CD4-positive, alpha-beta T cell (primary cell): ENCODE measurements around the gene BTRC. TPM values are rescaled to one million over a fixed set of nuclear protein-coding genes. Genes with fewer than 3 reads are reported as not detected.

ENCODE experiments used
- ATAC-seq: fragments of 200-7000 bp; cut with Tn5 transposase; one replicate; pipeline ENCODE4 v1.10.0; 2022; ENCODE audit warnings: mild to moderate bottlenecking; ENCODE audit not compliant: poor library complexity
- CTCF ChIA-PET: fragments of 350-600 bp; sonication (Branson Sonifier 250); formaldehyde crosslinking; loops from one replicate; lab custom pipeline; 2021; ENCODE audit warnings: antibody characterized with exemption, inconsistent platforms; lab: Charles Lee
- POLR2A ChIA-PET: fragments of 350-600 bp; sonication (Branson Sonifier 250); formaldehyde crosslinking; loops from one replicate; lab custom pipeline; 2021; ENCODE audit warnings: antibody characterized with exemption, inconsistent platforms; lab: Charles Lee
- DNase-seq, 14 experiments: peaks; one replicate each; pipeline ENCODE4 v3.0.0-alpha.2; 2013 to 2020; ENCODE audit warnings: mixed read lengths in 2 of 14
- H3K27ac ChIP-seq, 2 donors: one replicate each; pipeline versions ENCODE4 v1.5.1 to v1.7.0; 2013; ENCODE audit warnings: low read length in 2 of 2, low read depth in 1 of 2, mild to moderate bottlenecking in 1 of 2
- H3K27me3 ChIP-seq, 2 experiments: 1 replicate in 1 of 2; 2 replicates in 1 of 2; pipeline versions ENCODE4 v1.6.1 to v1.7.0; 2013; ENCODE audit warnings: low read length in 2 of 2, control low read depth in 1 of 2, mild to moderate bottlenecking in 1 of 2, moderate library complexity in 1 of 2; ENCODE audit not compliant: insufficient read depth in 2 of 2, control insufficient read depth in 1 of 2
- H3K36me3 ChIP-seq: one replicate; pipeline ENCODE4 v1.6.1; 2013; ENCODE audit warnings: low read length, control low read depth; ENCODE audit not compliant: insufficient read depth
- H3K4me1 ChIP-seq: one replicate; pipeline ENCODE4 v1.6.1; 2013; ENCODE audit warnings: low read length, control low read depth; ENCODE audit not compliant: insufficient read depth
- H3K4me3 ChIP-seq: one replicate; pipeline ENCODE4 v1.5.1; 2013; ENCODE audit warnings: mild to moderate bottlenecking, low read length, moderate library complexity
- H3K9me3 ChIP-seq, 2 experiments: 1 replicate in 1 of 2; 2 replicates in 1 of 2; pipeline versions ENCODE4 v1.6.1 to v1.7.0; 2013; ENCODE audit warnings: low read length in 2 of 2, mild to moderate bottlenecking in 2 of 2, control low read depth in 1 of 2, moderate library complexity in 1 of 2; ENCODE audit not compliant: control insufficient read depth in 1 of 2, insufficient read depth in 1 of 2
- H3K27ac Mint-ChIP-seq: one replicate; pipeline ENCODE4 v1.8.0; 2020; ENCODE audit warnings: mixed read lengths
- H3K27me3 Mint-ChIP-seq: one replicate; pipeline ENCODE4 v1.8.0; 2021; ENCODE audit warnings: mixed read lengths
- H3K36me3 Mint-ChIP-seq: one replicate; pipeline ENCODE4 v1.8.0; 2021; ENCODE audit warnings: low read depth, mixed read lengths
- H3K4me1 Mint-ChIP-seq: one replicate; pipeline ENCODE4 v1.8.0; 2021; ENCODE audit warnings: low read depth, mixed read lengths
- H3K4me3 Mint-ChIP-seq: one replicate; pipeline ENCODE4 v1.8.0; 2020; ENCODE audit warnings: mild to moderate bottlenecking, mixed read lengths
- H3K9me3 Mint-ChIP-seq: one replicate; pipeline ENCODE4 v1.8.0; 2020; ENCODE audit warnings: mixed read lengths
- CTCF ChIP-seq: fragments of 200-600 bp; IDR thresholded peaks from one replicate; pipeline ENCODE4 v1.8.0; 2022; ENCODE audit warnings: antibody characterized with exemption, mild to moderate bottlenecking
- intact Hi-C, 2 experiments: fragments of 100-400 bp; cut with DNase I in 1 of 2; cut with micrococcal nuclease in 1 of 2; formaldehyde crosslinking; loops; one replicate each; pipeline versions ENCODE4 v1.15.1 to v1.9.0; 2023 to 2025; cut with DNase I, micrococcal nuclease
- total RNA-seq, 174 experiments: library from RNA in 2 of 174; stranded (reverse) in 2 of 174; gene quantifications; one replicate each; pipeline ENCODE4 v1.2.3 and lab custom pipeline; 2021 to 2026

Gene BTRC
- total RNA-seq, 2 experiments from 2014 or later: 13.1 to 13.2 TPM

GRCh38 chr10:101564490-101564991, 210.6 kb downstream of the BTRC start:
- Histone ChIP-seq H3K4me3 (no peak overlapping the region), H3K27ac (no peak overlapping the region), H3K27me3 (peaks cover 42 to 44% of the 10 kb centered on the region in 2 experiments), H3K4me1 (peaks cover 13% of the 10 kb centered on the region), H3K9me3 (peaks cover 0 to 20% of the 10 kb centered on the region in 2 experiments), H3K36me3 (no peaks in the 10 kb centered on the region)
- Mint-ChIP-seq H3K27me3 (peaks cover 61% of the 10 kb centered on the region), H3K36me3 (no peaks in the 10 kb centered on the region), H3K4me3 (no peak overlapping the region), H3K9me3 (no peaks in the 10 kb centered on the region), H3K27ac (no peak overlapping the region), H3K4me1 (peaks cover 3% of the 10 kb centered on the region)
- CTCF ChIA-PET: no interaction called here
- POLR2A ChIA-PET: no interaction called here
- intact Hi-C loops: loop anchor here in 1 of 2 experiments (10.0 kb wide), 1 partner anchor 290 kb away; no protein-coding TSS in a partner anchor
- ATAC-seq (no peak), DNase-seq (no peak)
- TF ChIP-seq CTCF: no peak

GRCh38 chr10:101565370-101565900, 211.5 kb downstream of the BTRC start:
- H3K27ac Mint-ChIP-seq: no peak overlapping the region
- no peak overlapping the region for H3K4me3 ChIP-seq
- DNase-seq (no peak), ATAC-seq (no peak)
- no peak for TF ChIP-seq CTCF
- no peaks in the 10 kb centered on the region for H3K36me3 Mint-ChIP-seq
- no peaks in the 10 kb centered on the region for H3K36me3 ChIP-seq
- H3K4me3 Mint-ChIP-seq: no peak overlapping the region
- H3K27me3 ChIP-seq: peaks cover 48 to 49% of the 10 kb centered on the region in 2 experiments
- H3K27ac ChIP-seq: no peak overlapping the region
- CTCF ChIA-PET: no interaction called here
- POLR2A ChIA-PET: no interaction called here
- no peaks in the 10 kb centered on the region for H3K4me1 Mint-ChIP-seq
- H3K27me3 Mint-ChIP-seq: peaks cover 65% of the 10 kb centered on the region
- peaks cover 0 to 14% of the 10 kb centered on the region in 2 experiments for H3K9me3 ChIP-seq
- H3K4me1 ChIP-seq: peaks cover 22% of the 10 kb centered on the region
- H3K9me3 Mint-ChIP-seq: no peaks in the 10 kb centered on the region
- intact Hi-C loops: loop anchor here in 1 of 2 experiments (10.0 kb wide), 1 partner anchor 291 kb away; no protein-coding TSS in a partner anchor

- Histone ChIP-seq H3K36me3 (no peaks in the 10 kb centered on the region), H3K9me3 (peaks cover 0 to 13% of the 10 kb centered on the region in 2 experiments), H3K4me3 (no peak overlapping the region), H3K27me3 (peaks cover 48 to 49% of the 10 kb centered on the region in 2 experiments), H3K27ac (no peak overlapping the region), H3K4me1 (peaks cover 27% of the 10 kb centered on the region)
- H3K4me3 Mint-ChIP-seq: no peak overlapping the region
- ATAC-seq: no peak
- POLR2A ChIA-PET: no interaction called here
- no peak for DNase-seq
- TF ChIP-seq CTCF: no peak
- no peaks in the 10 kb centered on the region for H3K36me3 Mint-ChIP-seq
- no peak overlapping the region for H3K27ac Mint-ChIP-seq
- H3K27me3 Mint-ChIP-seq: peaks cover 65% of the 10 kb centered on the region
- no peaks in the 10 kb centered on the region for H3K4me1 Mint-ChIP-seq
- CTCF ChIA-PET: no interaction called here
- intact Hi-C loops: loop anchor here in 1 of 2 experiments (10.0 kb wide), 1 partner anchor 291 kb away; no protein-coding TSS in a partner anchor
- H3K9me3 Mint-ChIP-seq: no peaks in the 10 kb centered on the region
Measured at GRCh38 chr10:101565936-101566332, 212.0 kb downstream of the BTRC start.
